HG03175 (cell line): ENCODE results near the gene SIRPB1.
"Not testable (repeated sequence)": the region's sequence is repeated elsewhere in the genome, so short reads cannot be mapped to it uniquely, and the experiment has no call there.

Experiments
- ATAC-seq: cut with Tn5 transposase; IDR thresholded peaks from one replicate; pipeline ENCODE4 v1.9.1; 2021; ENCODE audit warnings: mild to moderate bottlenecking, moderate library complexity; ENCODE audit not compliant: unreplicated experiment

SIRPB1 gene

DNA sequence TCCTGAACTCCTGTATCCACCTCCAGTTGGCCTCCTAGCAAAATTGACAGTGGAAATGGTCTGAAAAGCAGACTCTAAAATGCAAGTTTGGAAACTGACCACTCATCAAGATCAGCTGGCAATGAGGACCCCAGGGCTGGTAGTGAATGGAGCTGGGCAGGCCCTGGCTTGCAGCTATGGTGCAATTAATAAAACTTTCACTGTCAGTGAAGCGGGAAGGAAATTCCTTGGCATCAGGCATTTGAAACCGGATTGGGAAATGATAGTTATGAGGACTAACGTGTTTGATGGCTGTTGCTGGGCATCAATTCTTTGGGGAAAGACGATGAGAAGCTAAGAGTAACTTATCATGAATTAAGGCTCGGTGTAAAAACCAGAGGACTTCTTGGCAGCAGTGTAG, 19.1 kb downstream of the SIRPB1 start:
- ATAC-seq, result no peak

DNA sequence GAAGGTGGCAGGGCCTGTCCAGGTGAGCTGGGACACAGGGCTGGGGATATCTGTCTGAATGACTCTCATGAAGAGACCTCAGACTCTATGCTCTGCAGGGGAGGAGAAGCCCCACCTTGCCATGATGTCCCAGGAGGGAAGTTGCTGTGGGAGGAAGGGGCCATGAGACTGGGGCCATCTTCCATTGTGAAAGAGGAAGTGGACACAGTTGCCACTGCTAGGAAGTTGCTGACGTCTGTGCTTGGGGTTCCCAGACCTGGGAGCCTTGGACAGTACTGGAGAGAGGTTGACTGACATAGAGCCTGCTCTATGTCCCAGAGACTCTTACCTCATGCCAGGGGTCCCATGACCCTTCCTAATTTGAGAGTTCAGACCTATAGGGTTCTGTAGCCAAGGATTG, 24.5 kb downstream of the SIRPB1 start:
- no peak for ATAC-seq

DNA sequence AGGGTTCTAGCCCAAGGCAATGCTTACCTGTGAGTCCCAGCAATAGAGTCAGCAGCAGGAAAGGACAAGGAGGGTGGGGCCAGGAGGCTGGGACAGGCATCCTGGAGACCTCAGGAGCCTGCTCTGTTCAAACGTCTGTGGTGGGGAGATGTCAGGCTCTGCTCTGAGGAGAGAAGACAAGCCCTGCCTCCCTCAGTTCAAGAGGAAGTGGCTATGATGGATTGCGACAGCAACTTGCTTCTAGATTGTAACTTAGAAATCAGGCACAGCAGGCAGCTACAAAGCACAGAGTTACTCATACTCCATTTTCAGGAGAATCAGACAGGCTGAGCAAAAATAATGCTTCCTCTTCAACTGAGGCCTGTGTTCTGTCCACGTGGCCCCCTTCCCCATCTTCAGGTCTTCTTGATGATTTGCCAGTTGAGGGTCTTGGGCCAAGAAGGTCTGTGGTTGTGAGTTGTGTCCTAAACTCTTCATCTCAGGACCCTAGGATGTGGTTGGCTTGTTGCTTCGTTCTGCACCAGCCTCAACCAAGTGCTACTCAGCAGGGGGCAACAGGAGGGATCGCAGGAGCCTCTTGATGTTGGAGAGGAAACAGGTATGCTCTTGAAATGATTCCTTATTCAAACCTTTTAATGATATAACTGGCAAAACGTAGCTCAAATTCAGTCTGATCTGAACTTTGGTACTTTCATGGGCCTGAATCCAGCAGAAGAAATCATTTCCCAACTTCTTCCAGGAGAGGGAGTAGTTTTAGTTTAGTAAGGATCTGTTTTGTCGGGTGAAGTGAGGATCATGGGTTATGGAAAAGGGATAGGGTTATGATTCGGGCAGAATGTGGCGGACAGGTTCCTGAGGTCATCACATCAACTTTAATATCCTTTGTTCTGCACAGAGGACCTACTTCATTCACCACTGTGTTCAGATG, 31.0 kb downstream of the SIRPB1 start:
- no peak for ATAC-seq

DNA sequence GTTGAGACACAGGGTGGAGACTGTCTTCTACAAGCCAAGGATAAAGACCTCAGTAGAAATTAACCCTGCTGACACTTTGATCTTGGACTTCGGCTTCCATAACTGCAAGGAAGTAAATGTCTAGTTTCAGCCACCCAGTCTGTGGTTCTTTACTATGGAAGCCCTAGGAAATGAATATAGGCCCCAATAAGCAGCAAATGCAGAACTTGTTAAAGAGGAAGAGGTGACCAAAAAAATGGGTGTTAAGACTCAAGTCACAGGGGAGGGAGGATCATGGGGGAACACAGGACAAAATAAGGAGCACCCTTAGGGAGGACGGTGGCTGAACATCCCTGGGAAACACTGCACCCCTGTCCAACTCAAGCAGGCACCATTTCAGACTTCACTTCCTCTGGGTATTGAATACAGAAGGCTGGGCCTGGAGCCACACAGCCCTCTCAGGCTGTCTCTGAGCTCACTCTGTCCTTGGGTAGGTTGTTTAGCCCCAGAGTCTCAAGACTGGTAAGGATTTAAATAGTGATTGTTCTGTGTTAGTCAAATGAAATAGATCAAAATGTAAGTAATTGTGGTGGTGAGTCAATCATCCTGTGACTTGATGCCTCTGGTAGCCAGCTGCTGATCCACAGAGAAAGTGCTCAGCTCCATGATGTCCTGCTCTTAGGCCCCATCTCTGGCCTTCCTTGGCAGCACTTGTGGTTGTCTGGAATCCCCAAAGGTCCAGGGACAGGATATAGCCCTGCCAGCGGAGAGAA, 31.9 kb downstream of the SIRPB1 start:
- ATAC-seq, result no peak

DNA sequence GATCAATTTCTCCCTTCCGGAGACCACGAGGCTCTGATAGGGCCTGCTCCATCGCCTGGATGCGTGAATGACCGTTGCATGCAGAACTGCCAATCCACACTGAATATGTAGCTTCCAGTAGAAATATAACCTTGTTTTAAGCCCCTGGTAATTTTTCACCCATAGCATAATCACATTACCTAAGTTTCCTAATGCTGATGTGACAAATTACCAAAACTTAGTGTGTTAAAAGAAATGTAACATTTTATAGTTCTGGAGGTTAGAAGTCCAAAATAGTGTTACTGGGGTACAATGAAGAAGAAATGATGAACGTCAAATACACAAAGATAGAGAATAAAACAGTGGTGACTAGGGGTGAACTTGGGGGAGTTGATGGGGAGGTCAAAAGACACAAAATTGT, 40.3 kb downstream of the SIRPB1 start:
- no peak for ATAC-seq

DNA sequence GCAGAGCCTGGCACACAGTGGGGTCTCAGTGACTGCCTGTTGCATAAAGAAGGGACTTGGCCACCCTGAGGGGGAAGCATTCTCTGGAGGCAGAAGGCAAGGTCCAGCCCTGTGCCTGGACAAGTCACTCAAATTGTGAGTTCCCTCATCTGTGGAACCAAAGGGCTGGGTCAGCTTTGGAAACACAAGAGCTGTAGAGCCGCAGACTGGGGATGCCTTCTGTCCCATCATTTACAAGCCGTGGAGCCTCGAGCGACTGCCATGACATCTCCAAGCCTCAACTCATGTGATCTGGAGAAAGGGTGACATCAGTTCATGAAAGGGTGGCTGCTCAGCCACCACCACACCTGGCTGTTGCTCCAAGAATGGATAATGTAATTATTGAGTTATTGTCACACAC, 41.9 kb downstream of the SIRPB1 start:
- no peak for ATAC-seq

DNA sequence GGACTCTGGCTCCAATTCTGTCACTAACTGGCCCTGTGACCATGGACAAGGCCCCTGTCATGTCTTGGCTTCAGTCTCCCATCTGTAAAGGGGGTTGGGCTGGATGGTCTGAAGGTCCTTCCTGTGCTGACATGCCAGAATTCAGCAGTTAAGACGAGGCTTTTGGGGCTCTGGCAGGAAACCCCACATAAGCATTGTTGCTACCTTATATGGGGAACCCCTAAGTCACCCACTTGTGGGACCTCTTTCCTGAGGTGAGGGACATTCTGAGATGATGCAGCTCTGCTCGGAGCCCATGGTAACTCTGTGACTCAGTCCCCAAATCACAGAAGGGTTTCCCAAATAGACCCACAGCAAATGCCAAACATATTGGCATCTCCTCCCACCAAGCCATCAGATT, 42.5 kb downstream of the SIRPB1 start:
- not testable (repeated sequence) for ATAC-seq

DNA sequence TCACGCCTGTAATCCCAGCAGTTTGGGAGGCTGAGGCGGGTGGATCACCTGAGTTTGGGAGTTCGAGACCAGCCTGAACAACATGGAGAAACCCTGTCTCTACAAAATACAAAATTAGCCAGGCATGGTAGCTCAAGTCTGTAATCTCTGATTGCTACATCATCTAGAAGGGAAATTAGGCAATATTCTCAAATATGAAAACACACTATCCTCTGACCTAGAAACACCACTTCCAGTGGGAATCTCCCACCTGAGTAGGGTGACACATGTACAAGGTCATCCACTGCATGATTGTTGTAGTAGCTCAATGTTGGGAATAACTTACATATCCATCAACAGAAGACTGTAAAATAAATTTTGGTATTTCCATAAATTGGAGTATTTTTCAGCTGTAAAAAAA, 43.2 kb downstream of the SIRPB1 start:
- ATAC-seq, result no peak

DNA sequence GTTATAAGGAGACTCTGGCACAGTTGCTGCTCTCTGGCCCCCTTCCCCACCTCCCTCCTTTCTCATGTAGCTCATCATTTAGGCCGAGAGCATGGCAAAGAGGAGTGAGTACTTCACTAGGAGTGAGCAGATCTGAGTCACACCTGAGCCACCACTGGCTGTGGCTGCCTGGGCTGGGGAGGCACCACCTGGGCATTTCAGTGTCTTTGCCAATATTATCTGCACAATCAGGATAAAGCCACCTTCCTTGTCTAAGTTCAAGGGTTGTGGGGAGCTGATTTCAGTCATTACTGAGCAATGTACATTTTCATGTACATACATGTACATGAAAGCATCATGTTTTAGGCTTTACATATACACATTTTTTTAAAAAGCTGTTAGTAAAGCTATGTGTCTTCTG, 43.8 kb downstream of the SIRPB1 start:
- ATAC-seq, result not testable (repeated sequence)

DNA sequence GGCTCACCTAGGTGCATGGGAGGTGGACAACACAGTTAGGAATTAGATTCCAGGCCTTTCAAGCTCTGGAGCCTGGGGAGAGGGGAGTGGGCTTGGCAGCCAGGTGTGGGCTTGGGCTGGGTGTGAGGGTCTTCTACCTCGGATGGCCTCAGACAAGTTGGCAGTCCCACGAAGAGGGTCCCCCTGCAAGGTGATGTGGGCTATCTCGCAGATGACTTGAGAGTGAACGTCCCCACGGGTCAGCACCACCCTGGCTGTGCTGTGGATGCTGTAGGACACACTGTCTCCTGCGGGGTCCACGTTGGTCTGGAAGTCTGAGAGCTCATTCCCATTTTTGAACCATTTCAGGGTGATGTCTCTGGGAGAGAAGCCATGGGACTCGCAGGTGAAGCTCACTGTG, 48.2 kb downstream of the SIRPB1 start:
- ATAC-seq, result not testable (repeated sequence)
